AG08395 (cell line): ENCODE results near the gene TLK1.

ENCODE experiments used
- DNase-seq: peaks from one replicate; pipeline ENCODE4 v3.0.0; 2012; ENCODE audit warnings: mixed read lengths, low spot score

Gene TLK1

DNA sequence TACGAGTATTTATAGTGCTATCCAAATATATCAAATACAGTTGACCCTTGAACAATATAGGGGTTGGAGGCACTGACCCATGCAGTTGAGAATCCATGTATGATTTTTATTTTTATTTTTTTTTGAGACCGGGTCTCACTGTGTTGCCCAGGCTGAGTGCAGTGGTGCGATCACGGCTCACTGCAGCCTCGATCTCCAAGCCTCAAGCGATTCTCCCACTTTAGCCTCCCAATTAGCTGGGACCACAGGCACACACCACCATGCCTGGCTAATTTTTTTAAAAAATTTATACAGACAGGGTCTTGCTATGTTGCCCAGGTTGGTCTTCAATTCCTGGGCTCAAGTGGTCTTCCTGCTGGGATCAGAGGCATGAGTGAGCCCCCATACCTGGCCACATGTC, 161.0 kb downstream of the TLK1 start:
- DNase-seq: no peak

DNA sequence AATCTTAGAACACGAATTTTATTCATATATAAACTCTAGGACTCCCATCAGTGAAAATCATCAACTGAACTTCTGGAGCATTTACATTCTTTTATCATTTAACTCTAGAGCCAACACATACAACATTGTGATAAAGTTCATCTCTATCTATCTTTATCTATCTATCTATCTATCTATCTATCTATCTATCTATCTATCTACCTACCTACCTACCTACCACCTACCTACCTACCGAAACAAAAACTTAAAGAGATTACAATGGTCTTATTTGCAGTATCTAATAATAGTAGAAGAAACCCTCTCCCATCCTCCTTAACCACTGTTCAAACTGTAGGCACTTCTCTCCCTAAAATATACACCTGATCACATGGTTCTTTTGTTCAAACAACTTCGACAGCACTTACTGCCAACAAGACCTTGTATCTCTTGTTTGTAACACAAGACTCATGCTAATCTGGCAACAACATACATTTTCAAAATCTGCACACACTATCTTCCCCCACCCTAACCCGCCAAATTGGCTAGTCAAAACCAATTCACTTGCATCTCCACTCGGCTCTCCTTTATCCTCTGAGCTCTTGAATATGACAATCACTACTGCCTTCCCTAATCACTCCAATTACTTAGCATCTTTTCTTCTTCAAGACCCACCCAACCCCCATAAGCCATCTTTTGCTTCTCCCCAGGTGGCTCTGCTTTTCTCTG, 162.6 kb downstream of the TLK1 start:
- no peak for DNase-seq

DNA sequence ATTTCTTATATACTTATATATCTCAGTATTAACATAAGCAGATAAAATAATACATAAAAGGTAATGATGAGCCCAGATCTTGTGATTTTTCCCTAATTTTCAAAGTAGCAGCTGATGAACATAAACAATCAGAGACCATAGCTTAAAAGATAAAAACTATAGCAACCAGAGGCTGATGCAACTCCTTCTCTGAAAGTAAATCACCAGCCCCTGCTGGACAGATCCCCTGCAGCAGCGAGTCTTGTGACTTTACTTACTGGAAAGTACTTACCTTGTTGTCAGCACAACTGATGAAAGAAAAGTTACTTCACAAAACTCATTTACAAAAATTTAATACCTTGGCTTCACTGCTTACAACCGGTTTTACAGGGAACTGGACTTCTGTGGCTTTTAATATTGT, 164.4 kb downstream of the TLK1 start:
- no peak for DNase-seq

DNA sequence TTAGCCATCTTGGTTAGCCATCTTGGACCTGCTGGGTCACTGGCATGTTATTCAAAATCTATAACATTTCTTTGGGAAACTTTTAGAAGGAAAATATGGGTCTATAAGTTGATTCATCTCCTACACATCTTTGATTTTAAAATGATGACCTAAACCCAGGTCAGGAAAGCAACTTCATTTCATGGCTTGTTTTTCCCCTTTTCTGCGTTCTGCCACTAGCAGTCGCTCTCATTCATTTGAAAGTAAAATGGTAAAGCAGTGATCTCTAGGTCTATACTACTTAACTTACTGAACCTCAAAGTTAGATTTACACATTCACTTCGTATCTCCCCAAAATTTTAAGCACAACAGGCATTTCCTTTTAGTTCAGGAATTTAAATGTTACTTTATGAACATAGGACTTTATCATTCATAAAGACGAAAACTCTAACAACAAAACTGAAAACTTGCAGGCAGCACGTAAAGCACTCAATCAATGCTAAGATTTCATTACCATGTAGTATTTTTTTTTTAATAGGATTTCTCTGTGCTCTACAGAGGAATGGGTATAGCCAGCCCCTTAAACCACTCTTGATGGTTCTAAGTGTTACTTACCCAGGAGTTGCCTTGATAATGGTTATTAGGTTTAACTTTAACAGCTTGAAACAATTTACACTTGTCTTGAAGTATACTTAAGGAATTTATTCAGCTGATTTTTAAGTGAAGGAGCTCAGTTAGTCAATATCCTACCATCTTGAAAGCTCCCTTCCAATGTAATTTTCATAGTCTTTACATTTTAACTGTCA, 169.1 kb downstream of the TLK1 start:
- no peak for DNase-seq

DNA sequence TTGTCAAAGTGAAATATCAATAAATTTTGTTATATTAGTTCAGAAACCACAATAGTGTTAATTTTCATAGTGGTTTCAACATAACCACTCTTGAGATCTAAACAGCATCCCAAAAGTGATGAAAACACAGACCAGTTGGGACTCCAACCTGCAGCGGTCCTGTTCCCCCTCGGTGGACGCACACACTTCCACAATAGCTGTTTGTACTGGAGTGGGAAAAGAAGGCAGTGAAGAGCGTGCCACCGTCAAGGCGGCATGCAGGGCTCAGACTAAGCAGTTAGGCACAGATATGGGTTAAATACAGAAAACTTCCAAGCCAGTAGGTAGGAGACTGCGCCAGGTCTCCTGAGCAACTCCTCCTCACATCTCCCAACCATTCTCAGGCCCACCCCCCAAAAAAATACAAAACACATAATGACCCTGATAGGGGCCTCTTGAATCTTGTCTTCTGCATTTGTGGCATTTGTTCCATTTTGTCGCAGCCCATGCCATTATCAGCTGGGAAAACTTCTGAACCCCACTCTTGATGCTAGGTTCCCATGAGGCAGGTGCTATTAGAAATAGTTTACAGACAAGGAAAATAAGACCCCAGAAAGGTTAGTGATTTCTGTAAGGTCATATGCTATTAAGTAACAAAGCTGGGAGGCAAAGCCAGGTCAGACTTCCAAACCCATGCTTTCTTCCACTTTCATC, 174.0 kb downstream of the TLK1 start:
- no peak for DNase-seq

DNA sequence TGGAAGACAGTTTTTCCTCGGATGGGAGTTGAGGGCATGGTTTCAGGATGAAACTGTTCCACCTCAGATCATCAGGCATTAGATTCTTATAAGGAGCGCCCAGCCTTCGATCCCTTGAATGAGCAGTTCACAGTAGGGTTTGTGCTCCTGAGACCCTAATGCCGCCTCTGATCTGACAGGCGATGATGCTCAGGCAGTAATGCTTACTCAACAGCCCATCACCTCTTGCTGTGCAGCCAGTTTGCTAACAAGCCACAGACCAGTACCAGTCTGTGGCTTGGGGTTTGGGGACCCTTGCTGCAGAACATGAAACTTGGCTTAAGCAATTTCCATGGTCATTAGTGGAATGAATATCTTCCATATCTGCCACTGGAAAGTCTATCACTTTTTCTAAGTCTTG, 175.3 kb downstream of the TLK1 start:
- no peak for DNase-seq

DNA sequence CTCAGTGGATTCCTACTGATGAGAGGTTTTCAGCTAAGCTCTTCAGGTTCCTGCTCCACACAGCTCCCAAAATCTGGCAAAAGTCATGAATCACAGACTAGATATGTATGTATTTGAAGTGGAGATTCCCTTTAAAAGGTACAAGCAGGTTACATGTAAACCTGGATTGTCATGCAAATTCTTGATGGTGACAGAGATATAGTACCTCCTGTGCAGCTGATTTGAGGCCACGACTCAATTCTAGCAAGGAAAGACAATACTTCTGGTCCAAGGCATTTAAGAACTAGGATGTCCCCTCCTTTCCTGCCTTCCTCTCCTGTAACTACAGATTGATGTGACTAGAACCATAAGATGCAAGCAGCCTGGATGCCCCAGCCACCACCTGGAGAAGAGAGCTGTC, 176.6 kb downstream of the TLK1 start:
- DNase-seq: no peak

DNA sequence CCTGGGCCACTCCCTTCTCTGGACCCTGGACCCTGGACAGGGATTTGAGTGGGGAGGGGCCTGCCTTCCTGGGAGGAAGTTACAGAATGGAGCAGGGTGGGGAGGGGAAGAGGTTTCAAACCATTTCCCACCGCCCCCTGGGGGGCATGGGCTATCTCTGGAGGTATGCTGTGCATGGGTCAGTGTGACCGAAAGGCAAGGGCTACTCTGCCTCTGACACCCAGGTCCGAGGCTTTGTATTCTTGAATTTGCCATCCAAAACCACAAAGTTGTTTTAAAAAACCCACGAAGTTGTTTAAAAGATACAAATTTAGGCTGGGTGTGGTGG, 184.8 kb downstream of the TLK1 start:
- DNase-seq: no peak

DNA sequence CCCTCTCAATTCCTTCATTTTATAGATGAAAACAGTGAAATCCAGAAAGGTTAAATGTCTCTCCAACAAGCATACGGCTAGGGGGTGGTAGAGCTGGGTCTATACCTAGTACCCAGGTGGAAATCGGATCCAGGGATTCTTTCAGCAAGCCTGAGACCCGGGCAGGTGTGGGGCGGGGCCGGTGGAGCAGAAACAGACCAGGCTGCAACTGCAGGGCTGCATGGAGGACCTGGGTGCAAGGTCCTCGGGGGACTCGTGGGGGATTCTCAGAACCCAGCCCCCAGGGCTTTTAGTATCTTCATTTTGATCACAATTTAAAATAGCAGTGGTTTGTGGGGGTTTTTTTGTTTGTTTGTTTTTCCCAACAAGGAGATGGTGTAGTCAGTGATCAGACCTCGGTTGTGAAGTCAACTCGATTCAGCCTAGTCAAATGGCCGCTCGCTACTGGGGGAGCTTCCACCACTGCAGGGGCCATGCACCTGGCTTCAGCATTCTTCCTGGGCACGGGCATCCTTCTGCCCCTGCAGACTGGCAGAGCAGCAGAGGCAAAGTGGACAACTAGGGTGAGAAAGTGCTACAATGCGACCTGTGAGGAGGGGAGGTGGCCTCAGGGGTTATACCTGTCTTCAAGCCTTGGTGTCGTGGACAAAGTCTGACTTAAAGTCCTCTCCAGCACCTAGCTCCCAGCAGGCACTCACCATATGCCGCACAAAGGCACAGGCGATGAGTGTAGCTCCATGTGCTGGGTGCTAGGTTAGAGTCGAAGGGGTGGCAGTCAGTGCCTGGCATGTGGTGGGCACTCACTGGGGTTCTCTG, 185.4 kb downstream of the TLK1 start:
- DNase-seq: no peak

DNA sequence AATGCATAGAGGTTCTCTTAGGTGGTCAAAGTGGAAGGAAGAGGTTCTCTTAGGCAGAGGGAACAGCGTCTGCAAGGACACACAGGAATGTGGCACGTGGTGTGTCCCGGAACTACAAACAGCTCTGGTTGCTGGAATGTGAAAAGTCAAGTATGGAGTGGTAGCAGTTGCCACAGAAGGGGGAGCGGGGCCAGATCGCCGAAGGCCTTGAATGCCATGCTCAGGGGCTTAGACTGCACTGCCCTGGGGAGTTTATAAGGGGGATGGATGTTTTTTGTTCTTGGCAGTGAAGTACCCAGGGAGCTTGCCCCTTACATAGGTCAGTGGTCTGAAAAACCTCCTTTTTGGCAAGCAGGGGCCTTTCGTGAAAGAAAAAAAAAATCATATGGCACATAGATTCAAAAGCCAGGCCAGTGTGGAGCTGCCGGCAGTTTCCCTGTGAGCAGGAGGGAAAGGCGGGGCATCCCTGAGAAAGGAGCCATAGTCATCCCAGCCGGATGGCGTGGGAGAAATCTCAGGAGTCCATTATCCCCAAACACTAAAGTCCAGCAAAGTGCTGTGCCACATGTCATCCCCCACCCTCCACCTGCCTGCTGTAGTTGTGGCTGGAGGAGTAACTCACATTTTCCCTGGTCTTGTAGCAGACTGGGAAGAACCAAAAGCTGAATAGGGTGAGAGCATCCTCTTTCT, 186.2 kb downstream of the TLK1 start:
- DNase-seq: peak; percentile 43

DNA sequence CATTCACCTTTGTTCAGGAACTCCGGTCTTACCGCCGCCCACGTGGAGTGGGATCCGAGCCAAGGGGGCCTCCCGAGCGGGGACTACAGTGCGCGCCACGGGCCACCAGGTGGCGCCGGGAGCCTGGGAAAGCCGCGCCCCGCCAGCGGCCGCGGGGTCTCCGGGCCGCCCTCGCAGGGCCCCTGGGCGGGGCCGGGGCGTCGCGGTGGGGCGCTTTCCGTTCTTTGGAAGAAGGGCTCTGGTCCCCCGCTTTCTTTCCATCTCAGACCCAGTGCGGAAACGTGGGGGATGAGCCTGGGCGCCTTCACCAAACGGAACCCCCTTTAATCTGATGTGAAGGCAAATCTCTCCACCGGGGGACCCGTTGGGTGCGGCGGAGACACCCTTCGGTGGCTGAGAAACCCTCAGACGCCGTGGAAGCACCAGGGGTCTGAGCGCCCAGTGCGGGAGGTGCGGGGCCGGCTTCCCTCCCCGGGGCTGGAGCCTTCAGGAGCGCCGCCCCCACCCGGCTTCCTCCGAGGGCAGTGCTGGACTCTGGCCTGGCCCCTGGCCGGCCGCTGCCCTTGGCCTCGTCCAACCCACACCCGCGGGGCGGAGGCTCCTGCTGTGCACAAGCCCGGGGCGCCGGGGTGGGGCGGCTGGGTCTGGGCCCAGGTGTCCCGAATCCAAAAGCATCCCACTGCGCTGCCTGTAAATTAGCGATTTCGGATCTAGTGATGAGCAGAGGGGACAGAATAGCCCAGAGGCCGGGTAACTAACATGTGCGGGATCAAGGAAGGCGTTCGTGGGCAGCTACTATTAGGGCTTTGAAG, 187.0 kb downstream of the TLK1 start:
- peak; percentile 96 for DNase-seq

DNA sequence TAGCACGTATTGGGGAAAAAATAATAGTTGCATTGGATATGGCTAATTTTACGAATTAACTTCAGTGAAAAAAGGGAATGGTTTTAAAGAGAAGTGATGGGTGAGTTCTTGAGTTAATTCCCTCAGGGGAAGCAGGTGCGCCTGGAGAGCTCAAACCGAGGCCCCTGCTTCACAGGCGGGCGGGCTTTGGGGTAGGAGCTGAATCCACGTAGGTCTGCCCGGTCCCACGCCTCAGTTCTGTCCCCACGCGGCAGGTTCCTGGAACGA, 187.5 kb downstream of the TLK1 start:
- no peak for DNase-seq

DNA sequence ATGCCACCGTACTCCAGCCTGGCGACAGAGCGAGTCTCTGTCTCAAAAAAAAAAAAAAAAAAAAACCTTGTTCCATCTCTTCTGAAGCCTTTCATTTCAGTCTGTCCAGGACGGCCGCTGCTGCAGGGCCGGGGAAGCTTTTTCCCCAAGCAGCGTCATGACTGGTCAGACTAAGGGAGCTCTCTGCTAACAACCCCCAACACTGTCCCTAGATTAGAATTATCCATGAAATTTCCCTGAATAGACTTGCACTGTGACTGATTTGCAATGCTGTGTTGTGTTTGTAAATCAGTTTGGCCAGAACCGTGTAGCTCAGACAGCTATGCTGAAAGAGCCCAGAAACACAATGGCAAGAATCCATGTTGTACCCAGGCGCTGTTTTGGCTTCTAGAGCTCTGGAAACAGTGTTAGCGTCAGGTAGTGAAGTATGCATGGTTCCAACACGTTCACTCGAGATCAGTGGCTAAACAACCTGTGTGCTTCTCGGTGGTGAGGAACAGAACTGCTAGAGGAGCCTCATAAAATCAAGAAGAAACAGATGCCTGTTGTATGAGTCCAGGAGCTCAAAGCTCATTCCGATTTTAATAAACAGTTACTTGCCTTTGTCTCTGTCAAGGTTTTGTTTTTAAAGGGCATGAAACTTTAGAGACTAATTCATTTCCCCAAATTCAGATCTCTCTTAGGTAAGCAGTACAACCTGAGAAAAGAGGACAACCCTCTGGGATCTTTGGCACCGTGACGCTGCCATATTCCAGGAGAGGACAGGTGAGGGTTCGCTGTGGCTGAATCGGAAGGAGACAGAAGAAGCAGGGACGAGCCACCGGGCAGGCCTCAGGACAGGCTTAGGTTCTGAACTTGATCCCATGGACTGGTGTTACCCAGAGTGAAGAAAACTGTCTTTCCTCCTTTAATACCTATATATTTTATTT, 188.1 kb downstream of the TLK1 start:
- no peak for DNase-seq

DNA sequence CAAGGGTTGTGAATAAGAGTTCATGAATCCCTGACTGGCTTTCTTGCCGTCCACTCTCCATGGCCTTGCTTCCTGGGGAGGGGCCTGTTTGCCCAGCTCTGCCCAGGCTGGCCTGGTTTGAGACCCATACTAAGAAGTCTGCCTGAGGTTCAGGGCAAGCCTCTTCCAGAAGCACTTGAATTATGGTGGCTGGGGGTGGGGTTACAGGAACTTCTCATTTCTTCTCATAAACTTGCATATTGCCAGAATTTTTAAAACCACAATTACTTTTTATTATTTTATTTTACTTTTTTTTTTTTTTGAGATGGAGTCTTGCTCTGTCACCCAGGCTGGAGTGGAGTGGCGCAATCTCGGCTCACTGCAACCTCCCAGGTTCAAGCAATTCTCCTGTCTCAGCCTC, 189.6 kb downstream of the TLK1 start:
- DNase-seq: no peak

DNA sequence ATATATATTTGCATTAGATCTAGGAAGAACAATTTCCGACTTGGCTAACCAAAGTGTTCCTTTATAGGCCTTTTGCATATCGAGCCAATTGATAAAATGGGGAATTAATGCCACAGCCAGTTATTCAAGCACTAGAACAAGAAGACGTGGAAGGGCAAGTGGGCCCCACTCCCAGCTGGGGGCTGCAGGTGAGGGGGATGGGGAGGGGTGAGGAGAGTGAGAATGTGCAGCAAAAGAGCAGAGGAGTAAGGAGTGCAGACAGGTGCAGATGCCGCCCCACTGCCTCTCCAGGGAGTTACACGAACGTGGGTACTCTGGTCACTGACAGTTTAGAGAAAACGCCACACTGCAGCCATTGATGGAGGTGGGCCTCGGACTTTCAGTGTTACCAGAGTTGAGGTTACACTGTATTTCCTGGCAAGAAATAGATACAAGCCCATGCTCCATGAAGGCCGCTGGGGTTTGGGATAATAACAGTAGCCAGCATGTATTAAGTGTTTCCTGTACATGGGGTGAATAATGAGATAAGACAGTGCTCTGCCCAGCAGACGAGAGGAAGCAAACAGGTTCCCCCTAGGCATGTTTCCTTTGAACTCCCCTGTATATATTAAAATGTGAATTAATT, 190.7 kb downstream of the TLK1 start:
- DNase-seq: no peak

DNA sequence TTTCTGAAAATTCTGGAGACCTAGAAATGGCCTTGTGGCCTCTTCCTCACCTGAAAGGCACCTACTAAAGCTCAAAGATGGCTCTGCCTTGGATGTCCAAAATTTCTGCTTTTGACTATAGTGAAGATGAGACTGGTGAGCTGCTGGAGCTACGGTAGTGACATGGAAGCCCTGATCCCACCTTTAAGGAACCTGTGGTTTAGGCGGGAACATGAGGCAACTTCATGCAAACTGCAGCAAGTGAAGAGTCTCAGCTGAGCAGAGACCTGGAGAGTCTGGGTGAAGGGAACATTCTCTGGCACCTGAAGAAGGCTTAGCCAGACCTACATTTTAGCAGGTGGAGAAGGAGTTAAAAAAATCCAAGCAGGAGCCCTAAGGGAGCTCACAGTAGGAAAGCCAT, 191.7 kb downstream of the TLK1 start:
- no peak for DNase-seq

DNA sequence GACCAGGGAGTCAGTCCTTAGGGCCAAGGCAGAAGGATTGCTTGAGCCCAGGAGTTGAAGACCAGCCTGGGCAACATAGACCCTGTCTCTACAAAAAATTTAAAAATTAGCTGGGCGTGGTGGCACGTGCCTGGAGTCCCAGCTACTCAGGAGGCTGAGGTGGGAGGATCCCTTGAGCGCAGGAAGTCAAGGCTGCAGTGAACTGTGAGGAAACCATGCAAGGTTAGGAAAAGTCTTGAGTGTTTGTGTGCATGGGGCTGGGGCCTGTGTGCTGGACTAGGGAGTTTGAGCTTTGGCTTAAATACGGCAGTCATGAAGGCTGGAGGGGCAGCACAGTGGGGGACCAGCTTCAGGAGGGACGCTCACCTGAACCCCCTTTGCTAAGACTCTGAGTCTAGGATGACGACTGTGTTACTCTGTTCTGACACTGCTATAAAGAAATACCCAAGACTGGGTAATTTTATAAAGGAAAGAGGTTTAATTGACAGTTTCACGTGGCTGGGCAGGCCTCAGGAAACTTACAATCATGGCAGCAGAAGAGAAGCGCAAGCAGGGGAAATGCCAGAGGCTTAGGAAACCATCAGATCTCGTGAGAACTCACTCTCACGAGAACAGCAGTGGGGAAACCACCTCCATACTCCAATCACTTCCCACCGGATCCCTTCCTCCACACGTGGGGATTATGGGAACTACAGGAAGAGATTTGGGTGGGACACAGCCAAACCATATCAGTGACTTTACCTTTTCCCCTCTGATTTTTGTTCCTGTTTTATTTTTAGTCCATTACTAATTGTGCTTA, 192.3 kb downstream of the TLK1 start:
- DNase-seq: no peak

DNA sequence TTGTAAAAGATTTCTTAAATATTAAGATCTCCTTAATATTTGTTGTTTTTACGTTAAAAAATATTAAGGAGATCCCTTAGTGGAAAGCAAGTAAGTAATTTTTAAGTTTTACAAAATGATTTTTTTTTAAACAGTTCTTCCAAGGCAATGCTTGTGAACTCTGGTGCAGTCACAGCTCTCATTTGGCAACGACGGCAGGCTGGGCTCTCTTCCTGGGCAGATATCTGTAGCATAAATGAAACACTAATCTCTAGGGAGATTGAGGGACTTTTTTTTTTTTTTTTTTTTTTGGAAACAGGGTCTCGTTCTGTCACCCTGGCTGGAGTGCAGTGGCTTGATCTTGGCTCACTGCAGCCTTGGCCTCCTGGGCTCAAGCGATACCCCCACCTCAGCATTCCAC, 193.1 kb downstream of the TLK1 start:
- DNase-seq: no peak
